Measurements from ENCODE around the gene ITIH4.
A peak's percentile ranks its signal among the peaks of the same experiment; 100 is the strongest.

The ITIH4 gene

DNA sequence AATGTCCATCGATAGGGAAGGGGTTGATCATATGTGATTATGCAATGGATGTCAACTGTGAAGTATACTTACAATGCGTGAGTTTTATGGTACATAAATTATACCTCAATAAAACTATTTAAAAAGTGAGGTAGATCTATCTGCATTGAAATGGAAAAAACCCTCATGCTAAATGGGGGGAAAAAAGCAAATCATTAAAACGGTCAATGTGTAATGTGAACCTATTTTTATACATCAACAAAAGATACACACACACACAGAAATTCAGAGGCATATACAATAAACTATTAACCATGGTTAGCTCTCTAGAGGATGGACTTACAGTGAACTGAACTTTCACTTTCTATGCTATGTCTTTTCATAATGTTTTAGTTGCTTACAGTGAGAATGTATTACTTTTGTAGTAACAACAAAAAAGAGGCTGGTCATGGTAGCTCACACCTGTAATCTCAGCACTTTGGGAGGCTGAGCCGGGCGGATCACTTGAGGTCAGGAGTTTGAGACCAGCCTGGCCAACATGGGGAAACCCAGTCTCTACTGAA, 43.8 kb upstream of the ITIH4 start:
- no peak overlapping the region for H3K4me3 ChIP-seq (replicated peaks in 1 of 2; ENCODE audit: low read depth in 2 of 2, low read length in 2 of 2)
- TF ChIP-seq, protein P1, sequence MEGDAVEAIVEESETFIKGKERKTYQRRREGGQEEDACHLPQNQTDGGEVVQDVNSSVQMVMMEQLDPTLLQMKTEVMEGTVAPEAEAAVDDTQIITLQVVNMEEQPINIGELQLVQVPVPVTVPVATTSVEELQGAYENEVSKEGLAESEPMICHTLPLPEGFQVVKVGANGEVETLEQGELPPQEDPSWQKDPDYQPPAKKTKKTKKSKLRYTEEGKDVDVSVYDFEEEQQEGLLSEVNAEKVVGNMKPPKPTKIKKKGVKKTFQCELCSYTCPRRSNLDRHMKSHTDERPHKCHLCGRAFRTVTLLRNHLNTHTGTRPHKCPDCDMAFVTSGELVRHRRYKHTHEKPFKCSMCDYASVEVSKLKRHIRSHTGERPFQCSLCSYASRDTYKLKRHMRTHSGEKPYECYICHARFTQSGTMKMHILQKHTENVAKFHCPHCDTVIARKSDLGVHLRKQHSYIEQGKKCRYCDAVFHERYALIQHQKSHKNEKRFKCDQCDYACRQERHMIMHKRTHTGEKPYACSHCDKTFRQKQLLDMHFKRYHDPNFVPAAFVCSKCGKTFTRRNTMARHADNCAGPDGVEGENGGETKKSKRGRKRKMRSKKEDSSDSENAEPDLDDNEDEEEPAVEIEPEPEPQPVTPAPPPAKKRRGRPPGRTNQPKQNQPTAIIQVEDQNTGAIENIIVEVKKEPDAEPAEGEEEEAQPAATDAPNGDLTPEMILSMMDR (IDR thresholded peaks at IDR 0.05; ENCODE audit: low read depth, low read length) = no peak
- no peak for DNase-seq (ENCODE audit: low read depth in 2 of 2)

DNA sequence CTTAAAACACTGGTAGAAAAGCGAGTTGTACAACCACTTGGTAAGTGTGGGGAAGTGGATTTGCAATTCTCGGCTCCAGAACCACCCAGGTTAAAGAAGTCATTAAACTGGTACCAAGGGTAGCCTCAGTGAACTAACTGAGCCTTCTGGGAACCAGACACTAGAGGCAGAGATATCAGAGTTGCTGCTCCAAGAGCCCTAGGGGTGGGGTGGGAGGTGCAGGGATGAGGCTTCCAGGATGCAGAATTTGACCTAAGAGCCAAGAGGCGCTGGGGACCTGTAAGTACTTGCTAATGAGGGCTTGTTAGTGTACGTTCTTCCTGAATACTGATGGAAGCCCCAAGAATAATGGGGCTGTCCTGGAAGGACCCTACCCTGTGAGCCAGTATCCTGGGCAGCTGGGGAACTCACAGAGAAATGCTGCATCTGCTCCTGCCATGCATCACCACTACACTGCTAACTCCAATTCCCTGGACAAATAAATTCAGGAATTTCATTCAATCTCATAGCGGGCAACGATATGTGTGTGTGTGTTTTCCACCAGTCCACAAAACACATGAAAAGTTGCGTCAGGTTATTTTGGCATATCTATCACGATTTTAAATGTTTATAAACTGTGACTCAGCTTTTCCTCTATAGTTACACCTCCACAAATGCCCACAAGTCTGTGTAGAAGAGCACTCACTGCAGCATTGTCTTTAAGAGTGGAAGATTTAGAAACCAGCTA, 43.1 kb upstream of the ITIH4 start:
- no peak overlapping the region for H3K4me3 ChIP-seq (replicated peaks in 1 of 2; ENCODE audit: low read depth in 2 of 2, low read length in 2 of 2)
- DNase-seq (ENCODE audit: low read depth in 2 of 2) = peak; percentile 56 to 64
- TF ChIP-seq, protein P1 (IDR thresholded peaks at IDR 0.05; ENCODE audit: low read depth, low read length) = no peak

DNA sequence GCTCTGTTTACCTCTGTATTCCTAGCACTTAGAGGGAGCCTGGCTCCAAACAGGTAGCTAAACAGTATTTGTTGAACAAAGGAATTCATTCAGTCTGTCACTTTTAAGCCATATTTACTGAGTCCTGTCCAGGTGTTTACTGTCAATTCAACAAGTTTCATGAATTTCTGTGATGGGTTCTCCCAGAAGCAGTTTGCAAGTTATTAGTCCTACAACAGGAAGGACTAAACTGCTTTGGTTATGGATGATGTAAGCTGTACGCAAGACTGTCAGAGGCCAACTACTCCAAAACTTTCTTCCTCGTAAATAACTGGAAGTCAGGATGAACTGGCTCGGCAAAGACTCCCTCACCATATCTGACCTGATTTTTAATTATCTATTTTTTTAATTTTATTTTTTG, 41.8 kb upstream of the ITIH4 start:
- DNase-seq (ENCODE audit: low read depth in 2 of 2) = no peak
- H3K4me3 ChIP-seq (replicated peaks in 1 of 2; ENCODE audit: low read depth in 2 of 2, low read length in 2 of 2) = no peak overlapping the region

DNA sequence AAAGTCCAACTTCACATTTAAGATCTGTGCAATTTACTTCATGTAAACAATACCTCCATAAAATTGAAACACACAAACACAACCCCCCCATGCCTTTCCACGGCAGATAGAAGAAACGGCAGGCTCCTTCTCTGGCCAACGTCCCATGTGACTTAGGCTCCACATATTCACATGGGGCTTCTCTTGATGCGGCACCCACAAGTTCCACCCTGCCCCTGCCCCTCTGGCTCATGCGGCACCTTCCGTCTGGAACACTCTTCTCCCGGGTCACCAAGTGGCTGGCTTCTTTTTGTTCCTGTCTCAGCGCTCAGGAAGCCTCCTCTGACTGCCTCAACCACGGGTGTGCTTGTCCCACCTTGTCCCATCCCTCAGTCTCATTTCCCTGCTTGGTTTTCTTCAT, 41.3 kb upstream of the ITIH4 start:
- TF ChIP-seq, protein P1 (IDR thresholded peaks at IDR 0.05; ENCODE audit: low read depth, low read length) = no peak
- H3K4me3 ChIP-seq (replicated peaks in 1 of 2; ENCODE audit: low read depth in 2 of 2, low read length in 2 of 2) = no peak overlapping the region
- no peak for DNase-seq (ENCODE audit: low read depth in 2 of 2)

More for the DNA sequence above, 41.8 kb upstream of the ITIH4 start:
- TF ChIP-seq, protein P1 (IDR thresholded peaks at IDR 0.05; ENCODE audit: low read depth, low read length) = no peak

DNA sequence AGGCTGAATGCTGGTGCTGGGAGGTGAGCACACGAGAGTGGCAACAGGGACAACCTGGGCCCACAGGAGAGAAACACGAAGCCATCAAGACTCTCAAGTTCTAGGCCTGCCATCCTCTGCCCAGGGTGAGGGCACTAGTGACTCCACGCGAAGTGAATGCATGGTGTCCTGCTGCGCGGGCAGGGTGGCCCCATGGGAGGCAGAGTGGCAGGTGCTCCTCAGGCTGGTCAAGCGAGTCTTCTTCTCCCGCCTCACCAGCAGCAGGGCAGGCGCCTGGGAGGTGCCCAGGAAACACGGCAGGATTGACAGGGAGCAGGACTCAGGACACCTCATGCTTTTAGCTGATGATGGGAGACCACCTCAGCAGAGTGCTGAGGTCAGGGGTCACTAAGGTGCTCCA, 40.0 kb upstream of the ITIH4 start:
- TF ChIP-seq, protein P1 (IDR thresholded peaks at IDR 0.05; ENCODE audit: low read depth, low read length) = no peak
- no peak for DNase-seq (ENCODE audit: low read depth in 2 of 2)
- H3K4me3 ChIP-seq (replicated peaks in 1 of 2; ENCODE audit: low read depth in 2 of 2, low read length in 2 of 2) = no peak overlapping the region

DNA sequence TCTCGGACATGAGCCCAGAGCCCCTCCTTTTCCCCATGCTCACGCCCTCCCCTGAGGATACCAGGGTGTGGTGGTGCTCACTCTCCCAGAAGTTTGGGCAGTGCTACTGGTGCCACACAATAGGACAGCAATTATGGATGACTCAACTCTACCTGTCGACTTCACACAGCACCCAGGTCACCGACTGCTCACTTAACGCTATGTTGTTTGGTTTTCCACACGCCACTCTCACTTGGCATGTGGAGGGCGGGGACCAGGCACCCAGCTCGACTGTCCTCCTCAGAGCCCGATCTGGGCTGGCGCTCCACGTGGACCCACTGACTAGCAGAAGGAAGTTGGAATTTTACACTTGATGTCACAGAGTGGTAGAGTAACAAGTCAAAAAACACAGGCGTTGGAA, 36.0 kb upstream of the ITIH4 start:
- TF ChIP-seq, protein P1 (IDR thresholded peaks at IDR 0.05; ENCODE audit: low read depth, low read length) = no peak
- H3K4me3 ChIP-seq (replicated peaks in 1 of 2; ENCODE audit: low read depth in 2 of 2, low read length in 2 of 2) = no peak overlapping the region
- DNase-seq (ENCODE audit: low read depth in 2 of 2) = no peak

Data from cardiac fibroblast (primary cell).